Coronary artery (tissue), 2 donors: ENCODE measurements around the gene MT1A.

Source experiments
- DNase-seq: peaks from one replicate; pipeline ENCODE4 v3.0.0-alpha.2; 2017; ENCODE audit warnings: low spot score
- H3K27ac ChIP-seq, 2 donors: fragments of 200-600 bp; sonication (generic); one replicate each; pipeline ENCODE4 v1.5.1; 2016 to 2019
- H3K4me3 ChIP-seq: fragments of 200-600 bp; sonication (generic); 2 replicates; pipeline ENCODE4 v1.5.1; 2016; ENCODE audit warnings: mild to moderate bottlenecking, moderate library complexity
- TF ChIP-seq, protein P1 (sequence below): fragments of 200-600 bp; sonication (generic); IDR thresholded peaks from one replicate; pipeline ENCODE4 v1.5.1; 2019; ENCODE audit warnings: antibody characterized with exemption

The MT1A gene

GRCh38 chr16:56610609-56611111, 27.8 kb upstream of the MT1A start:
- peak; percentile 76 for DNase-seq
- TF ChIP-seq, protein P1, sequence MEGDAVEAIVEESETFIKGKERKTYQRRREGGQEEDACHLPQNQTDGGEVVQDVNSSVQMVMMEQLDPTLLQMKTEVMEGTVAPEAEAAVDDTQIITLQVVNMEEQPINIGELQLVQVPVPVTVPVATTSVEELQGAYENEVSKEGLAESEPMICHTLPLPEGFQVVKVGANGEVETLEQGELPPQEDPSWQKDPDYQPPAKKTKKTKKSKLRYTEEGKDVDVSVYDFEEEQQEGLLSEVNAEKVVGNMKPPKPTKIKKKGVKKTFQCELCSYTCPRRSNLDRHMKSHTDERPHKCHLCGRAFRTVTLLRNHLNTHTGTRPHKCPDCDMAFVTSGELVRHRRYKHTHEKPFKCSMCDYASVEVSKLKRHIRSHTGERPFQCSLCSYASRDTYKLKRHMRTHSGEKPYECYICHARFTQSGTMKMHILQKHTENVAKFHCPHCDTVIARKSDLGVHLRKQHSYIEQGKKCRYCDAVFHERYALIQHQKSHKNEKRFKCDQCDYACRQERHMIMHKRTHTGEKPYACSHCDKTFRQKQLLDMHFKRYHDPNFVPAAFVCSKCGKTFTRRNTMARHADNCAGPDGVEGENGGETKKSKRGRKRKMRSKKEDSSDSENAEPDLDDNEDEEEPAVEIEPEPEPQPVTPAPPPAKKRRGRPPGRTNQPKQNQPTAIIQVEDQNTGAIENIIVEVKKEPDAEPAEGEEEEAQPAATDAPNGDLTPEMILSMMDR, result no peak
- peak overlapping the region; percentile 82 for H3K4me3 ChIP-seq
- peak overlapping the region; percentile 91 to 93 for H3K27ac ChIP-seq

- Histone ChIP-seq H3K4me3 (peak overlapping the region; percentile 82), H3K27ac (peak overlapping the region; percentile 91 to 93)
- DNase-seq, result peak; percentile 94
- TF ChIP-seq, protein P1, result no peak
Measured at GRCh38 chr16:56611281-56611833, 27.1 kb upstream of the MT1A start.

- H3K4me3 ChIP-seq, result no peak overlapping the region
- TF ChIP-seq, protein P1, result no peak
- no peak for DNase-seq
- no peak overlapping the region for H3K27ac ChIP-seq
Measured at GRCh38 chr16:56613706-56614105, 24.8 kb upstream of the MT1A start.

DNA sequence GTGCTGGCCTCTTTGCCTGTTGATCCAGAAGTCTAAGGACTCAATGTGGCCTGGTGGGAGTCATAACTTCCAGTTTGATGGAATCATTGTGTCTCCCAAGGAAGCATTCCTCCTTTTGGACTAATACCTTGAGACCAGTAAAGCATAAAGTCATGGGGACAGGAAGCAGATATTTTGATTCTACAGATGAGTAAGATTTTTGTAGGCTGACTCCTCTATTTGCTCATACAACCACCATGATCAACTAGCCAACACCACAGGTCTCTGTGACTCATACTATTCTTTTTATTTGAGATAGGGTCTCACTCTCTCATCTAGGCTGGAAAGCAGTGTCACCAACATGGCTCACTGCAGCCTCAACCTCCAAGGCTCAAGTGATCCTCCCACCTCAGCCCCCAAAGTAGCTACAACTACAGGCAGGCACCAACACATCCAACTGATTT, 23.9 kb upstream of the MT1A start:
- no peak overlapping the region for H3K4me3 ChIP-seq
- H3K27ac ChIP-seq, result no peak overlapping the region
- TF ChIP-seq, protein P1, result no peak
- DNase-seq, result no peak

DNA sequence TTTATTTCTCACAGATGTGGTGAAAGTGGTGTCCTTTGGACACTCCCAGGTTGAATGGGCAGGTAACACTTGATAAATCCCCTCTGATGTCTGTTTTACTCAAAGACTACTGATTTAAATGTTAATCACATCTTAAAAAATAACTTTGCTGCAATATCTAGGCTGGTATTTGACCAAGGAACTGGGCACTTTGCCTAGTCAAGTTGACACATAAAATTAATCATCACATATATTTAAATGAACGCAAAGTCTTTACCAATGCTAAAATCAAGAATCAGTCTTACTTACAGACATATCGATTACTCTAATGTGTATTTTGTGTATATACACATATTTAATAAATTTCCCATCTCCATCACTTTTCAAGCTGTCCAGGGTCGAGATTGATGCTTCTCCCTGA, 23.1 kb upstream of the MT1A start:
- DNase-seq, result no peak

DNA sequence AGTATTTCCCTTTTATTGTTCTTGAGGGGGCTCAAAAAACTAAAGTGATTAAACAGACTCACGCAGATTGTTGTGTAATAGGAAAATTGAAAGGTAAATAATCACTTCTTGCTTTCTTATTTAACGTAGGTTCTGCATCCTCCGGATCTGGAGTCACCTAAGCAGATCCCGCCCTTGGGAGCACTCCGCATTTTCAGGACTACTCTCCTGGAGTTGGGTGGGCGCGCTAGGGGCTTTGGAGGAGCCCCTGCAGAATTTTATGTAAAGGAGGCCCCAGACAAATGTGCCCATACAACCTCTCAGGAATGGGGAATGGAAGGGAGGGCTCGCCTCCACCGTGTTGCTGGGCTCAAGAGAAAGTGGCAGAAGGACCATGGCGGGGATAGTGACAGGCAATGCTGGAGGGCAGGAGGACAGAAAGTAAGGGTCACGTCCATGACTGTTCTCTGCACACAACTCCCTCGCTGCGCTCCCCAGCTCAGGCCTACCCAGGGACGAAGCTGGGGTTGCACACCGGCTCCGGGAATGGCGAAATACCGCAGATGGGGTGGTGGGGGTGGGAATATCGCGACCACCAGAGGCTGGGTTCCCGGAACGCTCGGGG, 21.8 kb upstream of the MT1A start:
- Histone ChIP-seq H3K4me3 (peak overlapping the region; percentile 70), H3K27ac (peak overlapping the region; percentile 66 to 70)
- peak; percentile 66 for DNase-seq
- TF ChIP-seq, protein P1, result no peak

More for the DNA sequence above, 23.1 kb upstream of the MT1A start:
- no peak overlapping the region for H3K27ac ChIP-seq
- no peak overlapping the region for H3K4me3 ChIP-seq
- TF ChIP-seq, protein P1, result no peak
